HG02973 (cell line): ENCODE data around the gene RNF111.
"Not testable (repeated sequence)": the region's sequence is repeated elsewhere in the genome, so short reads cannot be mapped to it uniquely, and the experiment has no call there.

Experiments
- ATAC-seq: cut with Tn5 transposase; IDR thresholded peaks from one replicate; pipeline ENCODE4 v1.9.1; 2021; ENCODE audit warnings: moderate library complexity; ENCODE audit not compliant: unreplicated experiment

RNF111 gene

GRCh38 chr15:59127255-59127654, 139.8 kb downstream of the RNF111 start:
- ATAC-seq = not testable (repeated sequence)

DNA sequence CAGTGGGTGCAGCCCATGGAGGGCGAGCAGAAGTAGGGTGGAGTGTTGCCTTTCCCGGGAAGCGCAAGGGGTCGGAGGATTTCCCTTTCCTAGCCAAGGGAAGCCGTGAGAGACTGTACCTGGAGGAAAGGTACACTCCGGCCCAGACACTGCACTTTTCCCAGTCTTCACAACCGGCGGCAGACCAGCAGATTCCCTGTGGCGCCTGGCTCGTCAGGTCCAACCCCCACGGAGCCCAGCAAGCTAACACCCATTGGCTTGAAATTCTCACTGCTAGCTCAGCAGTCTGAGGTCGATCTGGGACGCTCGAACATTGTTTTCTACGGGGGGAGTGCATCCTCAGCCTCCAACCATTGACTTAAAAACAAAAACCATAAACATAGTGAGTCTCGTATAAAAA, 144.0 kb downstream of the RNF111 start:
- no peak for ATAC-seq

DNA sequence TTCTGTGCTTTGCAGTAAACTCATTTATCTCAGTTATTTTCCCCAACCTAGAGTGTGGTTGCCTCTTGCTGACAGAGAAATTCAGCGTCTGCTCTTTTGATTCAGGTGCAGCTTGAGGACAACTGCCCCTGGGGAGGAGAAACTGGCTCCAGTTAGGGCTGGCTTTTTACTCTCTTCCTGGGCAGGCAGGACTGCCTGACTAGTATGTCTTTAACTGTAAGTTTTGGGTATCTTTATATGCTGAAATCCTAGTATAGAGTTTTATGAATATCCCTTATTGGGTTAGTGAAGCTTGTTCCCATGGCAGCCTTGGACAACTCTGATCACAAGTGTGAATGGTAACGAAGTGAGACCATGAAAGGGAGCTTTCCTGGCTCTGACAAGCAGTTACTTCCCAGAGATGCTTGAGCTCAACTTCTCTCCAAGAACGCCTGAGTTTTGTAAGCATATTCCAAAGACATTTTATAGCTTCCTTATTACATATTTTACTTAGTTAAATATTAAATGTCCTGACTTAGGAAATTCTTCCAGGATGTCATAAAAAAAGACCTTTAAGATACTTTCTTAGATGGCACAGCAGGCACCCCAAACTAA, 144.6 kb downstream of the RNF111 start:
- ATAC-seq = no peak

- ATAC-seq = no peak
These were observed 146.5 kb downstream of the RNF111 start for GRCh38 chr15:59133929-59134427.

GRCh38 chr15:59137566-59137965, 150.1 kb downstream of the RNF111 start:
- no peak for ATAC-seq

DNA sequence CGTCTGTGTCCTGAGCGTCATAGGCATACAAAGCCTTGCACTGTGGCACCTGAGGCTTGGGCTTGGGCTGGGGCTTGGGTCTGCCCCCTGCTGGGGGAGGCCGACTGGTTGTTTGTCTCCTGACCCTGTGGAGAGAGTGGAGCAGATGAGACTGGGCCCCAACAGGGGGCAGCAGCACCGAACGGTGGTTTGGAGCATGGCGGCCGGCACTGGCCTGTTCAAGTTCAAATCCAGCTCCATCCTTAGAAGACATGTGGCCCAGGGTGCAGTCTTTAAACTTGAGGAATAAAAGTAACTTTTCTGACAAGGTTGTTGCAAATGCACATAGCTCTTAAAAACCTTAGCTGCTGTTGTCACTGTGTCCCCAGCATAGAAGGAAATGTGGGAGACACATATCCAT, 150.8 kb downstream of the RNF111 start:
- peak; percentile 78 for ATAC-seq

- ATAC-seq = no peak
These were observed 153.2 kb downstream of the RNF111 start for GRCh38 chr15:59140422-59141226.

DNA sequence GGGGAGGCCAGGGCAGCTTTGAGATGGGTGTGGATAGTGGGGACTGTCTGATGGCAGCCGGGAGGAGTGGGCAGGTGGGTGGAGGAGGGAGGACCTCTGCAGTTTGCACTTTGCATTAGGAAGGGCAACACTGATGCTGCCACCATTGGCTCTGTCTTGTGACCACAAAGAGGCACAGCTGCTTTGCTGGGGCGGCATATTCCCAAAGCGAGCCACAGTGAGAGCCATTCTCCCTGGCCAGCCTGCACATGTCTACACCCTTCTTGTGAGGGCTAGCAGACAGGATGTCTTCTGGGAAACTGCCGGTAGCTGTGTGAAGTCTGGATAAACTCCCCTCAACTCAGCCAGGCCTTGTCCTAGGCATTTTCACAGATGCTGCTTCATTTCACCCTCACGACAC, 155.8 kb downstream of the RNF111 start:
- ATAC-seq = no peak

DNA sequence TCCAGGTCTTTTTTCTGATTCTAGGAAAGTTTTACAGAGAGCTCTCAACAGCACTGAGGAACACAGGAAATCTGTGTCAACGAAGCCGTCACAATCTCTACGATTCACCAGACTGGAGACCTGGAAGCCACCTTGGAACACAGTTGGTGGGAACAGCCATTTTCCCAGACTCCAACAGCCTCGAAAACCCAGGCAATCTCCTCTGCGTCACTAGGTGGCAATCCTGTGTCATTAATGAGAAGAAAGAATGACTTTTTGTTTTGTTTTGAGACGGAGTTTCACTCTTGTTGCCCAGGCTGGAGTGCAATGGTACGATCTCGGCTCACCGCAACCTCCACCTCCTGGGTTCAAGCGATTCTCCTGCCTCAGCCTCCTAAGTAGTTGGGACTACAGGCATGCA, 157.1 kb downstream of the RNF111 start:
- not testable (repeated sequence) for ATAC-seq
